DOHH2 (cell line): ENCODE data around the gene ACOT6.

Source experiments
- H3F3A ChIP-seq: fragments of 200-600 bp; sonication (generic), shearing (Covaris generic); 2 replicates; pipeline ENCODE4 v1.6.0; 2016; ENCODE audit warnings: antibody characterized with exemption, mild to moderate bottlenecking; ENCODE audit not compliant: control insufficient read depth, insufficient read depth
- H3K27ac ChIP-seq: fragments of 200-600 bp; sonication (generic); 2 replicates; pipeline ENCODE4 v1.5.1; 2014; ENCODE audit warnings: low read depth, mild to moderate bottlenecking, low read length, moderate library complexity
- H3K27me3 ChIP-seq: fragments of 200-600 bp; sonication (generic); 2 replicates; pipeline ENCODE4 v1.6.1; 2014; ENCODE audit warnings: mild to moderate bottlenecking, low read length, mixed read lengths; ENCODE audit not compliant: control insufficient read depth
- H3K36me3 ChIP-seq: fragments of 200-600 bp; sonication (generic); 2 replicates; pipeline ENCODE4 v1.6.1; 2014; ENCODE audit warnings: mild to moderate bottlenecking, low read length, moderate library complexity, mixed read lengths; ENCODE audit not compliant: control insufficient read depth
- H3K4me1 ChIP-seq: fragments of 200-600 bp; sonication (generic); 2 replicates; pipeline ENCODE4 v1.6.1; 2014; ENCODE audit warnings: mild to moderate bottlenecking, low read length, mixed read lengths; ENCODE audit not compliant: control insufficient read depth
- H3K4me2 ChIP-seq: fragments of 200-600 bp; sonication (generic); 2 replicates; pipeline ENCODE4 v1.6.0; 2014; ENCODE audit warnings: mild to moderate bottlenecking, low read length, moderate library complexity
- H3K4me3 ChIP-seq: fragments of 200-600 bp; sonication (generic); 2 replicates; pipeline ENCODE4 v1.5.1; 2014; ENCODE audit warnings: mild to moderate bottlenecking, low read length, mixed read lengths
- H3K79me2 ChIP-seq: fragments of 200-600 bp; sonication (generic); 2 replicates; pipeline ENCODE4 v1.6.1; 2014; ENCODE audit warnings: mild to moderate bottlenecking, low read length, mixed read lengths; ENCODE audit not compliant: control insufficient read depth
- H3K9me2 ChIP-seq: fragments of 200-600 bp; sonication (generic); replicated peaks from 2 replicates; pipeline ENCODE4 v1.6.1; 2014; ENCODE audit warnings: mild to moderate bottlenecking, low read length, mixed read lengths; ENCODE audit not compliant: control insufficient read depth
- H3K9me3 ChIP-seq: fragments of 200-600 bp; sonication (generic); 2 replicates; pipeline ENCODE4 v1.6.1; 2014; ENCODE audit warnings: antibody characterized with exemption, low read length, mixed read lengths; ENCODE audit not compliant: control insufficient read depth, insufficient read depth
- H4K20me1 ChIP-seq: fragments of 200-600 bp; sonication (generic); 2 replicates; pipeline ENCODE4 v1.6.0; 2014; ENCODE audit warnings: low read depth, mild to moderate bottlenecking, antibody characterized with exemption, low read length, moderate library complexity; ENCODE audit not compliant: control insufficient read depth, insufficient read depth
- CTCF ChIP-seq: fragments of 200-600 bp; sonication (generic); IDR thresholded peaks from one replicate; pipeline ENCODE4 v1.5.1; 2014; ENCODE audit warnings: antibody characterized with exemption, mild to moderate bottlenecking, low read depth, low read length; ENCODE audit not compliant: poor library complexity, severe bottlenecking
- EZH2phosphoT487 ChIP-seq: fragments of 200-600 bp; sonication (generic); IDR thresholded peaks from 2 replicates; pipeline ENCODE4 v1.6.1; 2017; ENCODE audit warnings: borderline replicate concordance, mild to moderate bottlenecking, antibody characterized with exemption, low read length, moderate library complexity, mixed read lengths

Gene ACOT6

GRCh38 chr14:73623504-73624054 is 11.3 kb downstream of the ACOT6 start:
- Histone ChIP-seq H3K9me2 (no peaks in the 10 kb centered on the region), H3K79me2 (no peaks in the 10 kb centered on the region), H3K27me3 (no peaks in the 10 kb centered on the region), H4K20me1 (no peaks in the 10 kb centered on the region), H3K4me2 (no peak overlapping the region), H3K27ac (no peak overlapping the region), H3K4me3 (no peak overlapping the region), H3F3A (no peaks in the 10 kb centered on the region), H3K9me3 (no peaks in the 10 kb centered on the region), H3K36me3 (no peaks in the 10 kb centered on the region), H3K4me1 (no peaks in the 10 kb centered on the region)
- no peak for TF ChIP-seq EZH2phosphoT487
- no peak for TF ChIP-seq CTCF

GRCh38 chr14:73625706-73626105 is 13.4 kb downstream of the ACOT6 start:
- H4K20me1 ChIP-seq = no peaks in the 10 kb centered on the region
- TF ChIP-seq EZH2phosphoT487 (no peak), CTCF (no peak)
- no peaks in the 10 kb centered on the region for H3K9me2 ChIP-seq

GRCh38 chr14:73627151-73627558 is 14.8 kb downstream of the ACOT6 start:
- Histone ChIP-seq H3K27me3 (no peaks in the 10 kb centered on the region), H3K4me1 (no peaks in the 10 kb centered on the region), H3K4me3 (no peak overlapping the region), H3F3A (no peaks in the 10 kb centered on the region), H4K20me1 (no peaks in the 10 kb centered on the region), H3K79me2 (no peaks in the 10 kb centered on the region), H3K27ac (no peak overlapping the region), H3K4me2 (no peak overlapping the region), H3K9me3 (no peaks in the 10 kb centered on the region), H3K9me2 (no peaks in the 10 kb centered on the region), H3K36me3 (no peaks in the 10 kb centered on the region)
- TF ChIP-seq CTCF = no peak
- no peak for TF ChIP-seq EZH2phosphoT487

More at GRCh38 chr14:73625706-73626105, 13.4 kb downstream of the ACOT6 start:
- no peaks in the 10 kb centered on the region for H3K4me1 ChIP-seq
- H3K27me3 ChIP-seq = no peaks in the 10 kb centered on the region
- no peak overlapping the region for H3K4me2 ChIP-seq
- no peaks in the 10 kb centered on the region for H3K9me3 ChIP-seq
- no peaks in the 10 kb centered on the region for H3K36me3 ChIP-seq
- no peaks in the 10 kb centered on the region for H3F3A ChIP-seq
- no peak overlapping the region for H3K4me3 ChIP-seq
- no peaks in the 10 kb centered on the region for H3K79me2 ChIP-seq
- no peak overlapping the region for H3K27ac ChIP-seq
